Measurements from ENCODE around the gene STARD7. TPM values are rescaled to one million over a fixed set of nuclear protein-coding genes. Genes with fewer than 3 reads are reported as not detected.
"Not testable (repeated sequence)": the region's sequence is repeated elsewhere in the genome, so short reads cannot be mapped to it uniquely, and the experiment has no call there.

STARD7 gene
- total and polyA plus RNA-seq, 9 of the 15 experiments (the other 6 are each of a cell fraction or from before 2014, with no cell fraction given) = 90.9 to 196 (median 145) TPM

DNA sequence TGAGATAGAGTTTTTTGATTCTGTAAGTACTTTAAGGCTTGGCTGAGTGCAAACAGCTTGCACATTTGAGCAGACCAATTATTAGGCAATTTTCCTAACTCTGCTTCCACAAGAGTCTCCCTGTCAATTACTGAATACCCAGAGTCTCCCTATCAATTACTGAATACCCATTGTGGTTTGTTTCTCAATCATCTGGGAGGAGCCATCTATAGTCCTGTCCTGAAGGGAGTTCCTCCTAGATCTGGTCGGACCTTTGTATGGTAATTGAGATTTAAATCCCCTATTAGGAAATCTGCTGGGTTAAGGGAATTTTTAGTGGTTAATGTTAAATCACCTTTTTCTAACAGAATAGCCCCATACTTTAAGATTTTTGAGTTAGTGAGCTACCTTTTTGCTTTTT, 12.5 kb upstream of the STARD7 start:
- H3K79me2 ChIP-seq (ENCODE audit: control insufficient read depth, insufficient read depth, low read length); H3K9ac ChIP-seq (ENCODE audit: insufficient read depth in 1 of 2, low read depth in 2 of 2, low read length in 2 of 2); H3K4me2 ChIP-seq (ENCODE audit: insufficient read depth, low read length); H3K27ac ChIP-seq (ENCODE audit: extremely low read depth, low read depth, low read length); H3K4me1 ChIP-seq (replicated peaks in 1 of 2; ENCODE audit: control insufficient read depth in 2 of 2, insufficient read depth in 2 of 2, low read length in 2 of 2); H3K36me3 ChIP-seq (ENCODE audit: control insufficient read depth, insufficient read depth, low read length); ATAC-seq; H2AFZ ChIP-seq (ENCODE audit: low read depth, low read length); H3K9me3 ChIP-seq (replicated peaks; ENCODE audit: control insufficient read depth, insufficient read depth, low read depth, low read length); H4K20me1 ChIP-seq (replicated peaks; ENCODE audit: control insufficient read depth, insufficient read depth, low read length); intact Hi-C loops (cut with micrococcal nuclease); BruUV-seq (replicated peaks); CTCF ChIA-PET (ENCODE audit: low intra/inter-chr PET ratio); H3K9me1 ChIP-seq (ENCODE audit: control insufficient read depth, insufficient read depth, low read length); POLR2A ChIA-PET; FAIRE-seq; DNase-seq (ENCODE audit: extremely low read depth in 1 of 4, low spot score in 3 of 4); H3K27me3 ChIP-seq (ENCODE audit: control insufficient read depth in 2 of 2, insufficient read depth in 2 of 2, low read length in 2 of 2); H3K4me3 ChIP-seq; in situ Hi-C loops (cut with MboI): not testable (repeated sequence)
- 53% methylated on average over 1 of the region's 1 CpG for WGBS (ENCODE audit: insufficient coverage, low coverage, missing lambda C conversion rate)
- TF ChIP-seq CEBPB (tag; IDR thresholded peaks at IDR 0.05) = 0 out of 2 replicates have a peak, but pooled peaks have one; percentile 12

GRCh38 chr2:96219959-96220358, 11.3 kb upstream of the STARD7 start:
- H3K9me1 ChIP-seq (ENCODE audit: control insufficient read depth, insufficient read depth, low read length); H3K4me2 ChIP-seq (ENCODE audit: insufficient read depth, low read length); intact Hi-C loops (cut with micrococcal nuclease); H3K9me3 ChIP-seq (replicated peaks; ENCODE audit: control insufficient read depth, insufficient read depth, low read depth, low read length); in situ Hi-C loops (cut with MboI); CTCF ChIA-PET (ENCODE audit: low intra/inter-chr PET ratio); H2AFZ ChIP-seq (ENCODE audit: low read depth, low read length); H3K4me1 ChIP-seq (replicated peaks in 1 of 2; ENCODE audit: control insufficient read depth in 2 of 2, insufficient read depth in 2 of 2, low read length in 2 of 2); POLR2A ChIA-PET; FAIRE-seq; H3K27ac ChIP-seq (ENCODE audit: extremely low read depth, low read depth, low read length); BruUV-seq (replicated peaks); ATAC-seq; H4K20me1 ChIP-seq (replicated peaks; ENCODE audit: control insufficient read depth, insufficient read depth, low read length); H3K27me3 ChIP-seq (ENCODE audit: control insufficient read depth in 2 of 2, insufficient read depth in 2 of 2, low read length in 2 of 2); H3K4me3 ChIP-seq; H3K79me2 ChIP-seq (ENCODE audit: control insufficient read depth, insufficient read depth, low read length); H3K36me3 ChIP-seq (ENCODE audit: control insufficient read depth, insufficient read depth, low read length); DNase-seq (ENCODE audit: extremely low read depth in 1 of 4, low spot score in 3 of 4): not testable (repeated sequence)
- 92% methylated on average over 4 of the region's 4 CpGs for WGBS (ENCODE audit: insufficient coverage, low coverage, missing lambda C conversion rate)
- peak overlapping the region in 1 of 2 experiments; percentile 26; a peak in 1 of 4 replicates for H3K9ac ChIP-seq (ENCODE audit: insufficient read depth in 1 of 2, low read depth in 2 of 2, low read length in 2 of 2)

All from K562 (cell line).